ENCODE measurements around the gene HS3ST5. TPM values are rescaled to one million over a fixed set of nuclear protein-coding genes. Genes with fewer than 3 reads are reported as not detected.

Gene HS3ST5
- total RNA-seq, 1 experiment from 2014 or later = not detected

GRCh38 chr6:114343782-114344144, 940 bp upstream of the HS3ST5 start (continued):
- TF ChIP-seq REST (IDR thresholded peaks at IDR 0.05; ENCODE audit: low read depth) (no peak), ZNF274 (IDR thresholded peaks at IDR 0.05; ENCODE audit: low read depth, low read length) (no peak)

GRCh38 chr6:114342086-114342825, 567 bp downstream of the HS3ST5 start:
- no peak for DNase-seq (ENCODE audit: low read depth, low spot score)
- H3K36me3 ChIP-seq (ENCODE audit: control insufficient read depth in 1 of 2, insufficient read depth in 2 of 2, low read length in 2 of 2) = no peaks in the 10 kb centered on the region
- H3K4me2 ChIP-seq (ENCODE audit: low read length) = no peak overlapping the region
- no peak for ATAC-seq
- H3K9me2 ChIP-seq (ENCODE audit: insufficient read depth) = no peaks in the 10 kb centered on the region
- no peak overlapping the region for H2AFZ ChIP-seq (ENCODE audit: low read depth, low read length, poor library complexity, severe bottlenecking)
- POLR2A ChIA-PET = no interaction called here
- H3K9me3 ChIP-seq (ENCODE audit: control insufficient read depth in 1 of 2, insufficient read depth in 1 of 2, low read depth in 1 of 2, low read length in 2 of 2) = no peaks in the 10 kb centered on the region
- no peak overlapping the region for H3K9ac ChIP-seq (ENCODE audit: low read length)
- RAD21 ChIA-PET (ENCODE audit: low non-redundant PET in 1 of 2, low total read pairs in 2 of 2, uncharacterized antibody in 2 of 2, unreplicated experiment in 2 of 2) = no interaction called here
- H3K27me3 ChIP-seq (ENCODE audit: insufficient read depth, low read length) = peaks cover 13% of the 10 kb centered on the region; the same call in 1 of the 2 replicates
- TF ChIP-seq TCF7L2 (IDR thresholded peaks at IDR 0.05; ENCODE audit: borderline replicate concordance, extremely low read depth, insufficient read depth, insufficient read length) (no peak), REST (IDR thresholded peaks at IDR 0.05; ENCODE audit: low read depth) (no peak), POLR2A (IDR thresholded peaks at IDR 0.05; ENCODE audit: borderline replicate concordance, extremely low read depth, insufficient read depth, insufficient read length) (no peak), SRF (IDR thresholded peaks at IDR 0.05; ENCODE audit: low read depth) (no peak), EGR1 (IDR thresholded peaks at IDR 0.05; ENCODE audit: low read depth) (no peak), ATF3 (IDR thresholded peaks at IDR 0.05) (no peak), CEBPB (IDR thresholded peaks at IDR 0.05; ENCODE audit: low read depth) (no peak), YY1 (IDR thresholded peaks at IDR 0.05; ENCODE audit: extremely low read depth, insufficient replicate concordance, low read depth, low read length) (no peak), EZH2 (IDR thresholded peaks at IDR 0.05) (no peak), ZFX (IDR thresholded peaks at IDR 0.05) (no peak), EZH2phosphoT487 (IDR thresholded peaks at IDR 0.05; ENCODE audit: borderline replicate concordance) (no peak)
- TF ChIP-seq, protein P1, sequence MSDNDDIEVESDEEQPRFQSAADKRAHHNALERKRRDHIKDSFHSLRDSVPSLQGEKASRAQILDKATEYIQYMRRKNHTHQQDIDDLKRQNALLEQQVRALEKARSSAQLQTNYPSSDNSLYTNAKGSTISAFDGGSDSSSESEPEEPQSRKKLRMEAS (IDR thresholded peaks at IDR 0.05) = no peak
- TF ChIP-seq, protein P2, sequence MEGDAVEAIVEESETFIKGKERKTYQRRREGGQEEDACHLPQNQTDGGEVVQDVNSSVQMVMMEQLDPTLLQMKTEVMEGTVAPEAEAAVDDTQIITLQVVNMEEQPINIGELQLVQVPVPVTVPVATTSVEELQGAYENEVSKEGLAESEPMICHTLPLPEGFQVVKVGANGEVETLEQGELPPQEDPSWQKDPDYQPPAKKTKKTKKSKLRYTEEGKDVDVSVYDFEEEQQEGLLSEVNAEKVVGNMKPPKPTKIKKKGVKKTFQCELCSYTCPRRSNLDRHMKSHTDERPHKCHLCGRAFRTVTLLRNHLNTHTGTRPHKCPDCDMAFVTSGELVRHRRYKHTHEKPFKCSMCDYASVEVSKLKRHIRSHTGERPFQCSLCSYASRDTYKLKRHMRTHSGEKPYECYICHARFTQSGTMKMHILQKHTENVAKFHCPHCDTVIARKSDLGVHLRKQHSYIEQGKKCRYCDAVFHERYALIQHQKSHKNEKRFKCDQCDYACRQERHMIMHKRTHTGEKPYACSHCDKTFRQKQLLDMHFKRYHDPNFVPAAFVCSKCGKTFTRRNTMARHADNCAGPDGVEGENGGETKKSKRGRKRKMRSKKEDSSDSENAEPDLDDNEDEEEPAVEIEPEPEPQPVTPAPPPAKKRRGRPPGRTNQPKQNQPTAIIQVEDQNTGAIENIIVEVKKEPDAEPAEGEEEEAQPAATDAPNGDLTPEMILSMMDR (IDR thresholded peaks at IDR 0.05 in 2 of 3, conservative IDR thresholded peaks at IDR 0.05 in 1 of 3; ENCODE audit: borderline replicate concordance in 1 of 3, insufficient read depth in 1 of 3, low read depth in 2 of 3, low read length in 2 of 3) = no peak
- H3K4me3 ChIP-seq (replicated peaks in 1 of 2; ENCODE audit: low read depth in 1 of 2, low read length in 2 of 2) = no peak overlapping the region
- intact Hi-C loops (cut with micrococcal nuclease) = no loop called here
- BruUV-seq (replicated peaks) = no TSS peak
- H3K27ac ChIP-seq (ENCODE audit: low read depth, low read length) = no peak overlapping the region
- no peaks in the 10 kb centered on the region for H3K4me1 ChIP-seq (ENCODE audit: control insufficient read depth in 1 of 2, insufficient read depth in 2 of 2, low read length in 2 of 2)
- no peaks in the 10 kb centered on the region for H3K79me2 ChIP-seq (ENCODE audit: insufficient read depth, low read length)
- CTCF ChIA-PET = no interaction called here
- H4K20me1 ChIP-seq (ENCODE audit: insufficient read depth) = no peaks in the 10 kb centered on the region

Data from HCT116 (cell line).